ENCODE measurements around the gene VAV2. TPM values are rescaled to one million over a fixed set of nuclear protein-coding genes. Genes with fewer than 3 reads are reported as not detected.

The VAV2 gene
- polyA plus RNA-seq, 1 of the 3 experiments (the other 2 are of a cell fraction): 14.9 TPM

GRCh38 chr9:134002796-134003195 is 10.7 kb upstream of the VAV2 start (continued):
- TF ChIP-seq USF2 (IDR thresholded peaks at IDR 0.05; ENCODE audit: borderline replicate concordance, low read depth, low read length) (no peak), MEF2A (IDR thresholded peaks at IDR 0.05; ENCODE audit: borderline replicate concordance, low read depth) (no peak), RXRA (IDR thresholded peaks at IDR 0.05; ENCODE audit: borderline replicate concordance, low read depth) (no peak), SIN3A (IDR thresholded peaks at IDR 0.05; ENCODE audit: borderline replicate concordance, low read depth, low read length) (no peak), MXI1 (IDR thresholded peaks at IDR 0.05; ENCODE audit: low read depth, low read length) (no peak), REST (IDR thresholded peaks at IDR 0.05; ENCODE audit: low read depth, low read length) (no peak), GATA2 (CRISPR knock-in tag; IDR thresholded peaks at IDR 0.05) (no peak), IRF3 (IDR thresholded peaks at IDR 0.05; ENCODE audit: low read depth, low read length) (no peak)

GRCh38 chr9:133999851-134000265 is 7.7 kb upstream of the VAV2 start:
- no peak overlapping the region for H3K4me3 ChIP-seq (ENCODE audit: low read depth in 2 of 2, low read length in 1 of 2)
- H2AFZ ChIP-seq (ENCODE audit: low read depth): no peak overlapping the region
- H3K4me1 ChIP-seq (ENCODE audit: control insufficient read depth in 1 of 2, insufficient read depth in 2 of 2, low read depth in 1 of 2, low read length in 1 of 2): peaks cover 0 to 3% of the 10 kb centered on the region in 2 experiments; a peak in 1 of 4 replicates
- H3K27ac ChIP-seq (ENCODE audit: low read depth in 2 of 2, low read length in 1 of 2): no peak overlapping the region
- no peak overlapping the region for H3K9ac ChIP-seq
- no peak for DNase-seq
- H3F3A ChIP-seq (replicated peaks; ENCODE audit: insufficient read depth): no peaks in the 10 kb centered on the region
- H3K27me3 ChIP-seq (ENCODE audit: insufficient read depth): no peaks in the 10 kb centered on the region
- H3K36me3 ChIP-seq (replicated peaks in 1 of 2; ENCODE audit: control insufficient read depth in 1 of 2, insufficient read depth in 2 of 2, low read length in 1 of 2): no peaks in the 10 kb centered on the region
- POLR2A ChIA-PET: no interaction called here
- H3K4me2 ChIP-seq: no peak overlapping the region
- 0 out of 2 replicates have a peak, but pooled peaks cover under 1% of the 10 kb centered on the region for H4K20me1 ChIP-seq (ENCODE audit: insufficient read depth)
- no peaks in the 10 kb centered on the region for H3K9me2 ChIP-seq
- CTCF ChIA-PET: interaction anchor here (1.3 to 2.7 kb wide), 3 partner anchors 207 to 257 kb away, joined by 3 to 14 read pairs (median 7); no protein-coding TSS in a partner anchor
- 71% methylated on average over 3 of the region's 6 CpGs for WGBS (ENCODE audit: low lambda C conversion rate)
- no peaks in the 10 kb centered on the region for H3K9me3 ChIP-seq
- H3K79me2 ChIP-seq (ENCODE audit: insufficient read depth): no peaks in the 10 kb centered on the region
- TF ChIP-seq RCOR1 (IDR thresholded peaks at IDR 0.05; ENCODE audit: low read length) (no peak), SIN3A (IDR thresholded peaks at IDR 0.05; ENCODE audit: borderline replicate concordance, low read depth, low read length) (no peak), FOSL2 (IDR thresholded peaks at IDR 0.05; ENCODE audit: borderline replicate concordance, low read depth) (no peak), FOXM1 (IDR thresholded peaks at IDR 0.05; ENCODE audit: low read depth) (no peak), GABPA (IDR thresholded peaks at IDR 0.05; ENCODE audit: low read depth) (no peak), RFX5 (IDR thresholded peaks at IDR 0.05; ENCODE audit: low read length) (no peak), EP300 (IDR thresholded peaks at IDR 0.05; ENCODE audit: borderline replicate concordance in 1 of 2, low read depth in 1 of 2, low read length in 1 of 2) (no peak), CTCF (IDR thresholded peaks at IDR 0.05) (no peak), MXI1 (IDR thresholded peaks at IDR 0.05; ENCODE audit: low read depth, low read length) (no peak), EZH2phosphoT487 (IDR thresholded peaks at IDR 0.05; ENCODE audit: borderline replicate concordance, low read depth) (no peak), ZBTB33 (IDR thresholded peaks at IDR 0.05; ENCODE audit: borderline replicate concordance, low read depth) (no peak), PBX3 (IDR thresholded peaks at IDR 0.05) (no peak), JUND (IDR thresholded peaks at IDR 0.05) (no peak)

Measured in SK-N-SH (cell line).